K562 (cell line): ENCODE data around the gene NTM. TPM values are rescaled to one million over a fixed set of nuclear protein-coding genes. Genes with fewer than 3 reads are reported as not detected.

Source experiments
- ATAC-seq: fragments of 200-7000 bp; cut with Tn5 transposase; 3 replicates; pipeline ENCODE4 v1.9.1; 2020; ENCODE audit warnings: moderate library complexity
- BruUV-seq: library from RNA; stranded (reverse); fragments of 400-500 nt; replicated peaks from 2 replicates; lab custom pipeline; 2021; lab: Mats Ljungman, UMichigan
- CTCF ChIA-PET: fragments of 300-600 bp; formaldehyde crosslinking; extraction: SDS; loops from one replicate; lab custom pipeline; 2021; ENCODE audit warnings: low intra/inter-chr PET ratio; lab: Yijun Ruan, JAX
- POLR2A ChIA-PET: fragments of 300-600, 350-650 bp; sonication (Branson Sonifier 250); formaldehyde crosslinking; extraction: SDS; loops from one replicate; lab custom pipeline; 2021; ENCODE audit warnings: antibody characterized with exemption, inconsistent platforms; lab: Yijun Ruan, JAX
- DNase-seq, 4 experiments: peaks; one replicate each; pipeline versions ENCODE4 v3.0.0 to v3.0.0-alpha.2; 2011 to 2018; ENCODE audit warnings: low spot score in 3 of 4, mixed read lengths in 3 of 4; ENCODE audit errors: extremely low read depth in 1 of 4
- FAIRE-seq: peaks from 2 replicates; lab custom pipeline; 2011; peaks lifted over from hg19 to GRCh38; lab: Jason Lieb, UNC
- H2AFZ ChIP-seq: 2 replicates; pipeline ENCODE4 v1.6.0; 2011; ENCODE audit warnings: low read depth, low read length, control low read depth, inconsistent platforms
- H3K27ac ChIP-seq: fragments of 200-600 bp; 3 replicates; pipeline ENCODE4 v1.8.0; 2011; ENCODE audit warnings: low read depth, mild to moderate bottlenecking, control low read depth, inconsistent platforms, low read length, moderate library complexity, mixed read lengths; ENCODE audit errors: extremely low read depth
- H3K27me3 ChIP-seq, 2 experiments: fragments of 300-600 bp in 1 of 2; 2 replicates in 1 of 2; 3 replicates in 1 of 2; pipeline versions ENCODE4 v1.6.0 to v1.8.0; 2011; ENCODE audit warnings: inconsistent platforms in 2 of 2, low read length in 2 of 2, mild to moderate bottlenecking in 1 of 2, mixed read lengths in 1 of 2, moderate library complexity in 1 of 2; ENCODE audit not compliant: control insufficient read depth in 2 of 2, insufficient read depth in 2 of 2
- H3K36me3 ChIP-seq: fragments of 300-600 bp; 3 replicates; pipeline ENCODE4 v1.8.0; 2011; ENCODE audit warnings: mild to moderate bottlenecking, low read length, inconsistent platforms; ENCODE audit not compliant: control insufficient read depth, insufficient read depth
- H3K4me1 ChIP-seq, 2 experiments: fragments of 200-600 bp in 1 of 2; replicated peaks in 1 of 2; 2 replicates in 1 of 2; 3 replicates in 1 of 2; pipeline versions ENCODE4 v1.5.1 to v1.8.0; 2011; ENCODE audit warnings: inconsistent platforms in 2 of 2, low read length in 2 of 2, mild to moderate bottlenecking in 1 of 2, mixed read lengths in 1 of 2, moderate library complexity in 1 of 2; ENCODE audit not compliant: control insufficient read depth in 2 of 2, insufficient read depth in 2 of 2
- H3K4me2 ChIP-seq: 2 replicates; pipeline ENCODE4 v1.6.1; 2011; ENCODE audit warnings: low read length, control low read depth, inconsistent platforms, mixed read lengths; ENCODE audit not compliant: insufficient read depth
- H3K4me3 ChIP-seq: fragments of 200-600 bp; sonication (generic), shearing (Covaris generic); 2 replicates; pipeline ENCODE4 v1.5.1; 2016; ENCODE audit warnings: control low read depth, inconsistent platforms
- H3K79me2 ChIP-seq: fragments of 200-600 bp; 3 replicates; pipeline ENCODE4 v1.8.0; 2011; ENCODE audit warnings: low read length, inconsistent platforms; ENCODE audit not compliant: control insufficient read depth, insufficient read depth
- H3K9ac ChIP-seq, 2 experiments: 2 replicates each; pipeline versions ENCODE4 v1.6.0 to v1.6.1; 2011; ENCODE audit warnings: low read depth in 2 of 2, low read length in 2 of 2, control low read depth in 1 of 2, inconsistent platforms in 1 of 2, mild to moderate bottlenecking in 1 of 2, mixed read lengths in 1 of 2; ENCODE audit not compliant: insufficient read depth in 1 of 2
- H3K9me1 ChIP-seq: one replicate; pipeline ENCODE4 v1.6.0; 2011; ENCODE audit warnings: inconsistent platforms, mild to moderate bottlenecking, low read length, moderate library complexity; ENCODE audit not compliant: control insufficient read depth, insufficient read depth
- H3K9me3 ChIP-seq: replicated peaks from 2 replicates; pipeline ENCODE4 v1.5.1; 2011; ENCODE audit warnings: low read depth, low read length, inconsistent platforms; ENCODE audit not compliant: control insufficient read depth, insufficient read depth
- H4K20me1 ChIP-seq: replicated peaks from 2 replicates; pipeline ENCODE4 v1.6.1; 2011; ENCODE audit warnings: low read length, inconsistent platforms, mixed read lengths; ENCODE audit not compliant: control insufficient read depth, insufficient read depth
- FOXJ3 ChIP-seq: sonication (generic); formaldehyde crosslinking; IDR thresholded peaks from 2 replicates; pipeline ENCODE4 v1.4.0; 2020; ENCODE audit warnings: mild to moderate bottlenecking, missing genetic modification reagents
- HIVEP1 ChIP-seq: fragments of 250-450 bp; sonication (Bioruptor Pico); IDR thresholded peaks from 2 replicates; pipeline ENCODE4 v1.4.0; 2020; ENCODE audit warnings: mild to moderate bottlenecking
- MAFF ChIP-seq: IDR thresholded peaks from 2 replicates; pipeline ENCODE4 v1.6.1; 2012; ENCODE audit warnings: low read length, improper control_type of control experiment
- NCOA4 ChIP-seq: fragments of 450-650 bp; IDR thresholded peaks from 2 replicates; pipeline ENCODE4 v1.6.1; 2018; ENCODE audit warnings: mild to moderate bottlenecking; ENCODE audit not compliant: partially characterized antibody
- THRAP3 ChIP-seq: fragments of 450-650 bp; IDR thresholded peaks from 2 replicates; pipeline ENCODE4 v1.6.1; 2016; ENCODE audit warnings: mild to moderate bottlenecking, inconsistent platforms, borderline replicate concordance
- ZNF384 ChIP-seq: IDR thresholded peaks from 2 replicates; pipeline ENCODE4 v1.6.1; 2012; ENCODE audit warnings: low read depth, low read length, improper control_type of control experiment
- ZNF766 ChIP-seq: fragments of 200-800 bp; sonication (Bioruptor generic); conservative IDR thresholded peaks from 2 replicates; pipeline ENCODE4 v1.6.1; 2016; ENCODE audit warnings: missing genetic modification characterization, missing compliant biosample characterization
- WGBS: fragments of 100-300 bp; shearing (Covaris generic); methylation state at CpG from one replicate; pipeline ENCODE4 v1.1.6; 2016; ENCODE audit warnings: low coverage, mixed read lengths; ENCODE audit not compliant: insufficient coverage; ENCODE audit errors: missing lambda C conversion rate; 5-methylcytosine and 5-hydroxymethylcytosine counted together
- in situ Hi-C: fragments of 300-500 bp; cut with MboI; formaldehyde crosslinking; loops from 4 replicates; pipeline ENCODE4 v1.15.0; 2018; ENCODE audit warnings: inconsistent platforms, mixed read lengths
- intact Hi-C: fragments of 100-400 bp; cut with micrococcal nuclease; formaldehyde crosslinking; loops from 2 replicates; pipeline ENCODE4 v1.14.2; 2022
- polyA plus RNA-seq, 8 experiments: library from polyadenylated mRNA; depleted of rRNA in 4 of 8; stranded (reverse) in 5 of 8; unstranded in 3 of 8; fragments of >200 nt; fragmentation: Nextera tagmentation in 2 of 8; fragmentation: Illumina TruSeq in 1 of 8; extraction: Ambion mirVana in 2 of 8; extraction: Trizol in 1 of 8; gene quantifications; 2 replicates each; pipeline versions ENCODE4 v1.2.1 to v1.2.3, GENCODE V29; 2011 to 2014; ENCODE audit warnings: inconsistent platforms in 1 of 8, missing spikeins in 1 of 8
- total RNA-seq, 7 experiments: library from RNA; depleted of rRNA in 6 of 7; stranded (reverse); fragments of >200 nt in 6 of 7; fragmentation: Illumina TruSeq in 2 of 7; extraction: Trizol in 2 of 7; gene quantifications; 2 replicates each; pipeline versions ENCODE4 v1.2.1 to v1.2.3, GENCODE V29; 2011 to 2021; ENCODE audit warnings: low replicate concordance in 1 of 7

The NTM gene
- total and polyA plus RNA-seq, 9 of the 15 experiments (the other 6 are each of a cell fraction or from before 2014, with no cell fraction given) = not detected

GRCh38 chr11:131670876-131671275 lies 300.5 kb downstream of the NTM start:
- in situ Hi-C loops = loop anchor here (5.0 to 25.0 kb wide), 2 partner anchors 599 to 759 kb away; partner anchors contain the start of gene SNX19
- H3K4me2 ChIP-seq = no peak overlapping the region
- 0% methylated on average over 3 of the region's 3 CpGs for WGBS
- ChIA-PET CTCF (no interaction called here), POLR2A (no interaction called here)
- H3K27me3 ChIP-seq = no peaks in the 10 kb centered on the region
- ATAC-seq = no peak
- DNase-seq = no peak
- H3K9me3 ChIP-seq = no peaks in the 10 kb centered on the region
- no peaks in the 10 kb centered on the region for H3K4me1 ChIP-seq
- no peaks in the 10 kb centered on the region for H3K79me2 ChIP-seq
- no peak overlapping the region for H3K27ac ChIP-seq
- no peak overlapping the region for H2AFZ ChIP-seq
- no peaks in the 10 kb centered on the region for H3K9me1 ChIP-seq
- no peaks in the 10 kb centered on the region; the same call in 1 of the 2 replicates for H4K20me1 ChIP-seq
- no TSS peak for BruUV-seq
- no peak for FAIRE-seq
- no peak overlapping the region for H3K9ac ChIP-seq
- TF ChIP-seq MAFF = no peak
- no peak for TF ChIP-seq FOXJ3 (CRISPR knock-in tag)
- no peak for TF ChIP-seq NCOA4
- no peak for TF ChIP-seq THRAP3
- no peak for TF ChIP-seq ZNF384
- no peaks in the 10 kb centered on the region for H3K36me3 ChIP-seq
- intact Hi-C loops = loop anchor here (5.0 kb wide), 2 partner anchors 424 to 1239 kb away; no protein-coding TSS in a partner anchor
- H3K4me3 ChIP-seq = no peak overlapping the region

GRCh38 chr11:131671320-131671719 lies 300.9 kb downstream of the NTM start:
- TF ChIP-seq HIVEP1 (no peak), ZNF766 (CRISPR knock-in tag) (no peak)
- TF ChIP-seq, all 486 proteins: peak for 0
- WGBS = 0% methylated on average over 8 of the region's 8 CpGs
- no peak for ATAC-seq
- FAIRE-seq = no peak
- in situ Hi-C loops = loop anchor here (5.0 to 25.0 kb wide), 2 partner anchors 599 to 759 kb away; partner anchors contain the start of gene SNX19
- Histone ChIP-seq H3K79me2 (no peaks in the 10 kb centered on the region), H3K9me1 (no peaks in the 10 kb centered on the region), H3K4me2 (no peak overlapping the region), H3K4me3 (no peak overlapping the region), H3K27me3 (no peaks in the 10 kb centered on the region), H3K27ac (no peak overlapping the region), H3K9me3 (no peaks in the 10 kb centered on the region), H3K4me1 (no peaks in the 10 kb centered on the region), H3K9ac (no peak overlapping the region), H3K36me3 (no peaks in the 10 kb centered on the region), H2AFZ (no peak overlapping the region), H4K20me1 (no peaks in the 10 kb centered on the region; the same call in 1 of the 2 replicates)
- ChIA-PET CTCF (interaction anchor here (0.7 kb wide), 1 partner anchor 630 kb away, joined by 3 read pairs; no protein-coding TSS in a partner anchor), POLR2A (no interaction called here)
- intact Hi-C loops = loop anchor here (5.0 kb wide), 2 partner anchors 424 to 1239 kb away; no protein-coding TSS in a partner anchor
- BruUV-seq = no TSS peak
- DNase-seq = no peak
